C4-2B (cell line): Measurements from ENCODE around the gene NRG2.

Experiments
- ZFX ChIP-seq: fragments of 450-650 bp; IDR thresholded peaks from 2 replicates; pipeline ENCODE4 v1.6.1; 2017
- TF ChIP-seq, protein P1 (sequence below): fragments of 450-650 bp; conservative IDR thresholded peaks from 2 replicates; pipeline ENCODE4 v1.5.1; 2017; ENCODE audit warnings: mild to moderate bottlenecking

GRCh38 chr5:139828207-139828895 is 214.7 kb downstream of the NRG2 start:
- TF ChIP-seq, protein P1, sequence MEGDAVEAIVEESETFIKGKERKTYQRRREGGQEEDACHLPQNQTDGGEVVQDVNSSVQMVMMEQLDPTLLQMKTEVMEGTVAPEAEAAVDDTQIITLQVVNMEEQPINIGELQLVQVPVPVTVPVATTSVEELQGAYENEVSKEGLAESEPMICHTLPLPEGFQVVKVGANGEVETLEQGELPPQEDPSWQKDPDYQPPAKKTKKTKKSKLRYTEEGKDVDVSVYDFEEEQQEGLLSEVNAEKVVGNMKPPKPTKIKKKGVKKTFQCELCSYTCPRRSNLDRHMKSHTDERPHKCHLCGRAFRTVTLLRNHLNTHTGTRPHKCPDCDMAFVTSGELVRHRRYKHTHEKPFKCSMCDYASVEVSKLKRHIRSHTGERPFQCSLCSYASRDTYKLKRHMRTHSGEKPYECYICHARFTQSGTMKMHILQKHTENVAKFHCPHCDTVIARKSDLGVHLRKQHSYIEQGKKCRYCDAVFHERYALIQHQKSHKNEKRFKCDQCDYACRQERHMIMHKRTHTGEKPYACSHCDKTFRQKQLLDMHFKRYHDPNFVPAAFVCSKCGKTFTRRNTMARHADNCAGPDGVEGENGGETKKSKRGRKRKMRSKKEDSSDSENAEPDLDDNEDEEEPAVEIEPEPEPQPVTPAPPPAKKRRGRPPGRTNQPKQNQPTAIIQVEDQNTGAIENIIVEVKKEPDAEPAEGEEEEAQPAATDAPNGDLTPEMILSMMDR, result no peak
- TF ChIP-seq ZFX, result no peak
